GM18511 (cell line): Measurements from ENCODE around the gene AKT3.

ENCODE experiments used
- ATAC-seq: cut with Tn5 transposase; IDR thresholded peaks from one replicate; pipeline ENCODE4 v1.9.1; 2021; ENCODE audit warnings: mild to moderate bottlenecking, moderate library complexity; ENCODE audit not compliant: unreplicated experiment

AKT3 gene

GRCh38 chr1:243562473-243562872 lies 287.6 kb downstream of the AKT3 start:
- ATAC-seq = no peak

- no peak for ATAC-seq
Measured at GRCh38 chr1:243561588-243562319, 288.3 kb downstream of the AKT3 start.

GRCh38 chr1:243559575-243560162 lies 290.4 kb downstream of the AKT3 start:
- no peak for ATAC-seq

GRCh38 chr1:243558576-243558975 lies 291.5 kb downstream of the AKT3 start:
- ATAC-seq = no peak

- ATAC-seq = no peak
Measured at GRCh38 chr1:243557866-243558265, 292.2 kb downstream of the AKT3 start.

GRCh38 chr1:243554686-243555085 lies 295.4 kb downstream of the AKT3 start:
- ATAC-seq = no peak

- no peak for ATAC-seq
Measured at GRCh38 chr1:243553090-243553489, 297.0 kb downstream of the AKT3 start.

GRCh38 chr1:243550276-243550675 lies 299.8 kb downstream of the AKT3 start:
- ATAC-seq = no peak

- no peak for ATAC-seq
Measured at GRCh38 chr1:243549791-243550190, 300.3 kb downstream of the AKT3 start.

- no peak for ATAC-seq
Measured at GRCh38 chr1:243549108-243549507, 300.9 kb downstream of the AKT3 start.

- ATAC-seq = no peak
Measured at GRCh38 chr1:243548516-243548915, 301.5 kb downstream of the AKT3 start.

GRCh38 chr1:243547891-243548290 lies 302.2 kb downstream of the AKT3 start:
- no peak for ATAC-seq

GRCh38 chr1:243546457-243546856 lies 303.6 kb downstream of the AKT3 start:
- no peak for ATAC-seq

- no peak for ATAC-seq
Measured at GRCh38 chr1:243543501-243543900, 306.5 kb downstream of the AKT3 start.

GRCh38 chr1:243542739-243543415 lies 307.2 kb downstream of the AKT3 start:
- no peak for ATAC-seq

- ATAC-seq = no peak
Measured at GRCh38 chr1:243539636-243540035, 310.4 kb downstream of the AKT3 start.

- no peak for ATAC-seq
Measured at GRCh38 chr1:243535014-243535413, 315.0 kb downstream of the AKT3 start.

GRCh38 chr1:243529512-243529911 lies 320.5 kb downstream of the AKT3 start:
- ATAC-seq = no peak

- no peak for ATAC-seq
Measured at GRCh38 chr1:243528459-243529121, 321.5 kb downstream of the AKT3 start.

- ATAC-seq = no peak
Measured at GRCh38 chr1:243526180-243526579, 323.9 kb downstream of the AKT3 start.

GRCh38 chr1:243525085-243525487 lies 325.0 kb downstream of the AKT3 start:
- no peak for ATAC-seq

GRCh38 chr1:243523766-243524165 lies 326.3 kb downstream of the AKT3 start:
- no peak for ATAC-seq
